Measurements from ENCODE around the gene ATRNL1. TPM values are rescaled to one million over a fixed set of nuclear protein-coding genes. Genes with fewer than 3 reads are reported as not detected.

Gene ATRNL1
- total RNA-seq, 1 donor from 2014 or later, result 16.4 TPM

- Histone ChIP-seq H3K4me3 (no peak overlapping the region), H3K9ac (no peak overlapping the region), H3K27me3 (no peaks in the 10 kb centered on the region), H4K20me1 (ENCODE audit: low read depth) (no peaks in the 10 kb centered on the region), H2AFZ (replicated peaks) (no peak overlapping the region), H3K79me2 (ENCODE audit: low read depth) (no peaks in the 10 kb centered on the region), H3K4me2 (no peak overlapping the region), H3K4me1 (no peaks in the 10 kb centered on the region), H3K36me3 (no peaks in the 10 kb centered on the region), H3F3A (ENCODE audit: low read depth) (no peaks in the 10 kb centered on the region), H3K9me3 (ENCODE audit: low read depth) (no peaks in the 10 kb centered on the region), H3K27ac (no peak overlapping the region)
- TF ChIP-seq, protein P1, sequence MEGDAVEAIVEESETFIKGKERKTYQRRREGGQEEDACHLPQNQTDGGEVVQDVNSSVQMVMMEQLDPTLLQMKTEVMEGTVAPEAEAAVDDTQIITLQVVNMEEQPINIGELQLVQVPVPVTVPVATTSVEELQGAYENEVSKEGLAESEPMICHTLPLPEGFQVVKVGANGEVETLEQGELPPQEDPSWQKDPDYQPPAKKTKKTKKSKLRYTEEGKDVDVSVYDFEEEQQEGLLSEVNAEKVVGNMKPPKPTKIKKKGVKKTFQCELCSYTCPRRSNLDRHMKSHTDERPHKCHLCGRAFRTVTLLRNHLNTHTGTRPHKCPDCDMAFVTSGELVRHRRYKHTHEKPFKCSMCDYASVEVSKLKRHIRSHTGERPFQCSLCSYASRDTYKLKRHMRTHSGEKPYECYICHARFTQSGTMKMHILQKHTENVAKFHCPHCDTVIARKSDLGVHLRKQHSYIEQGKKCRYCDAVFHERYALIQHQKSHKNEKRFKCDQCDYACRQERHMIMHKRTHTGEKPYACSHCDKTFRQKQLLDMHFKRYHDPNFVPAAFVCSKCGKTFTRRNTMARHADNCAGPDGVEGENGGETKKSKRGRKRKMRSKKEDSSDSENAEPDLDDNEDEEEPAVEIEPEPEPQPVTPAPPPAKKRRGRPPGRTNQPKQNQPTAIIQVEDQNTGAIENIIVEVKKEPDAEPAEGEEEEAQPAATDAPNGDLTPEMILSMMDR (IDR thresholded peaks at IDR 0.05), result no peak
- no peak for TF ChIP-seq EZH2phosphoT487 (IDR thresholded peaks at IDR 0.05)
- Mint-ChIP-seq H3K4me1 (no peaks in the 10 kb centered on the region), H3K4me3 (no peak overlapping the region), H3K27ac (no peak overlapping the region), H3K27me3 (ENCODE audit: insufficient read depth, low read depth) (no peaks in the 10 kb centered on the region), H3K9me3 (no peaks in the 10 kb centered on the region), H3K36me3 (no peaks in the 10 kb centered on the region)
- DNase-seq (ENCODE audit: low spot score), result no peak
Measured at GRCh38 chr10:115849197-115849596, 756.0 kb downstream of the ATRNL1 start.

GRCh38 chr10:115850666-115851065, 757.5 kb downstream of the ATRNL1 start:
- Mint-ChIP-seq H3K9me3 (no peaks in the 10 kb centered on the region), H3K36me3 (no peaks in the 10 kb centered on the region), H3K4me3 (no peak overlapping the region), H3K27ac (no peak overlapping the region), H3K4me1 (no peaks in the 10 kb centered on the region), H3K27me3 (ENCODE audit: insufficient read depth, low read depth) (no peaks in the 10 kb centered on the region)
- Histone ChIP-seq H4K20me1 (ENCODE audit: low read depth) (no peaks in the 10 kb centered on the region), H3K27ac (no peak overlapping the region), H3K4me2 (no peak overlapping the region), H3F3A (ENCODE audit: low read depth) (no peaks in the 10 kb centered on the region), H3K27me3 (no peaks in the 10 kb centered on the region), H3K4me1 (no peaks in the 10 kb centered on the region), H3K4me3 (no peak overlapping the region), H3K79me2 (ENCODE audit: low read depth) (no peaks in the 10 kb centered on the region), H3K9ac (no peak overlapping the region), H3K36me3 (no peaks in the 10 kb centered on the region), H2AFZ (replicated peaks) (no peak overlapping the region), H3K9me3 (ENCODE audit: low read depth) (no peaks in the 10 kb centered on the region)
- DNase-seq (ENCODE audit: low spot score), result no peak
- TF ChIP-seq EZH2 (IDR thresholded peaks at IDR 0.05), result no peak
- TF ChIP-seq EZH2phosphoT487 (IDR thresholded peaks at IDR 0.05), result no peak
- TF ChIP-seq, protein P1 (IDR thresholded peaks at IDR 0.05), result no peak

DNA sequence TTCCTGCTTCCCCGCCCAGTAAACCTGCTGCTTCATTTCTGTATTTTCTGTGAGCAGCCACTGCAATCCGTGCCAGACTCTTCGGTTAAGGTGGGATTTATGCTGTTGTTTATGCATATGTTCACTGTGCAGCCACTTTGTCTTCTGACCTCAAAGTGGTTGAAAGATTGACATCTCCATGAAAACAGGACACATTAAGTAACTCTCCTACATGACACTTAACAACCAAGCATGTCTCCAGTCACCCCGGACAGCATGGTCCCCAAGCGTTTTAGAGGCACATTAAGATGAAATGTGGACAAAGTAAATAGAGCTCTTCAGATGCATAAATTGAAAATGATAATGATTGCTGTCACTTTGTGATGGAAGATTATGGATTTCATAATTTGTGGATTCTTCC, 758.5 kb downstream of the ATRNL1 start:
- H3K9me3 ChIP-seq (ENCODE audit: low read depth), result no peaks in the 10 kb centered on the region
- H2AFZ ChIP-seq (replicated peaks), result no peak overlapping the region
- peaks cover 1% of the 10 kb centered on the region for H3K4me1 ChIP-seq
- H4K20me1 ChIP-seq (ENCODE audit: low read depth), result no peaks in the 10 kb centered on the region
- Mint-ChIP-seq H3K4me1 (peaks cover 4% of the 10 kb centered on the region), H3K9me3 (no peaks in the 10 kb centered on the region), H3K27me3 (ENCODE audit: insufficient read depth, low read depth) (no peaks in the 10 kb centered on the region), H3K27ac (no peak overlapping the region), H3K36me3 (no peaks in the 10 kb centered on the region), H3K4me3 (no peak overlapping the region)
- no peak overlapping the region for H3K4me3 ChIP-seq
- no peak for DNase-seq (ENCODE audit: low spot score)
- no peak overlapping the region for H3K4me2 ChIP-seq
- no peaks in the 10 kb centered on the region for H3K79me2 ChIP-seq (ENCODE audit: low read depth)
- TF ChIP-seq EZH2 (IDR thresholded peaks at IDR 0.05) (no peak), EZH2phosphoT487 (IDR thresholded peaks at IDR 0.05) (no peak)
- TF ChIP-seq, protein P1 (IDR thresholded peaks at IDR 0.05), result no peak
- H3K9ac ChIP-seq, result no peak overlapping the region
- H3F3A ChIP-seq (ENCODE audit: low read depth), result no peaks in the 10 kb centered on the region
- no peaks in the 10 kb centered on the region for H3K27me3 ChIP-seq
- H3K36me3 ChIP-seq, result no peaks in the 10 kb centered on the region
- no peak overlapping the region for H3K27ac ChIP-seq
